GM18861 (cell line): Measurements from ENCODE around the gene C17orf100.

Experiments used
- ATAC-seq: cut with Tn5 transposase; IDR thresholded peaks from one replicate; pipeline ENCODE4 v1.9.1; 2021; ENCODE audit not compliant: unreplicated experiment

C17orf100 gene

DNA sequence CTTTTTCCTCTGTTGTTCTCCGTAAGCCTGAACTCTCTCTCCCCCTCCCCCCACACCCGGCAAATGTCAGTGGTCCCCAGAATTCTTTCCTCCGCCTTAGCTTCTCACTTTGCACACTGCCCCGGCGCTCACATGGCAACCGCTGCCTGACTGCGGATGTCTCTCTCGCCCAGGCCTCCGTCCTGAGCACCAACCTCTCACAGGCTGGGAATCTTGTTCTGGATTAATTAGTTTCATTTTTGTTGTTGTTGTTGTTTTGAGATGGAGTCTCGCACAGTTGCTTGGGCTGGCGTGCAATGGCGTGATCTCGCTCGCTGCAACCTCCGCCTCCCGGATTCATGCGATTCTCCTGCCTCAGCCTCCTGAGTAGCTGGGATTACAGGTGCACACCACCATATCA, 16.7 kb downstream of the C17orf100 start:
- no peak for ATAC-seq

DNA sequence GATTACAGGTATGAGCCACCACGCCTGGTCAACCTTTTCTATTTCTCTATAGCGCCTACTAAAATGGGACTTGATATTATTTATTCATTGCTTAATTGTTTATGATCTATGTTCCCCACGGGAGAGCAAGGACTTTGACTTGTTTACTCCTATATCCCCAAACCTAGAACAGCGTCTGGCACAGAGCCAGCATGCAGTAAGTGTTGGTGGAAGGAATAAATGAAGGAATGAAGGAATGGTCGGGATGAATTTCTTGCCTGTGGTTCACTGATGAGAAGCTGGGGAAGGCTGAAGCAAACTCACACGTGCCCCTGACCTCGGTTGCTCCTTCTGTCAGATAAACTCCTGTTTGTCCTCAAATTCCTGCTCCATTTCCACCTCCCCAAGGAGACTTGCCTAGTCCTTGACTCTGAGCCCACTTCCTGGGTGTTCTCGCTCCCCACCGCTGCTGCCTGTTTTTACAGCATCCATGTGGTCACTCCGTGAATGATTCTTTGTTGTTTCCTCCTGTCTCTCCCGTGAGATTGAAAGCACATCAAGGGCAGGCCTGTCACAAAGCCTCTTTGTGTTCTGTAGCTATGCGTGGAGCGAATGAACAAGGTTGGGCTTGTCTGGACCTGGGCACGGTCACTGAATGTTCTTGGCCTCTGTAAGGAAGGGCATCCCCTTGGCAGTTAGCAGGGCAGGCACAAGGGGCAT, 17.3 kb downstream of the C17orf100 start:
- no peak for ATAC-seq

DNA sequence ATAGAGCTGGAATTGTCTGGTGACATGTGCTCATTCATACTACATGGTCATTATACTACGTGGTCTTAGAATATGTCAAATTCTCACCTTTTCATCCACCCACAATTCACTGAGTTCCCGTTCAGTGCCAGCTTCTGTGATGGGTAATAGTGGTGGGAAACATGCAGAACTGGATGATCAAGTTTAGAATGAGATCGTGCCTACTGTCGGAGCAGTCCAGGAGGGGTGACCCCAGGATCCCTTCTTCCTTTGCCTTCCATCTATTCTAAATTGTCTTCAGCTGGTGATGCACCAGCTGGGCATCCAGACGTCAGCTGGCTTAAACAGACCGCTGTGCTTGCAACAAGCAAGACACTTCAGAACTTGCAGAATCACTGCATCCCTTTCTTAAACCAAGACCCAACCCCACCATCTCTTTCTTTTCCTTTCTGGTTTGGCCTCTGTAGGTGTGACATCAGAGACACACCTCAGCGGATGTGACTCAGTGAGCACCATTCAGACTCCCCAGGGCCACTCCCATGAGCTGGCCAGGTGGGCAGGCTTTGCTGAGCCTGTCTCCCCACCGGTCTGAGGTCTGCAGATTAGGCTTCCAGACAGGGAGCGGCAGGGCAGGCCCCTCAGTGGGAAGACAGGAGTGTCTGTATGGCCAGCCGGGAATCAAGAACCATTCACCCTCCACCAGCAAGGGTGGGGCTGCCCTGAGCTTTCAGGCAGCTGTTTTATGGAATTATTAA, 18.1 kb downstream of the C17orf100 start:
- ATAC-seq, result no peak

DNA sequence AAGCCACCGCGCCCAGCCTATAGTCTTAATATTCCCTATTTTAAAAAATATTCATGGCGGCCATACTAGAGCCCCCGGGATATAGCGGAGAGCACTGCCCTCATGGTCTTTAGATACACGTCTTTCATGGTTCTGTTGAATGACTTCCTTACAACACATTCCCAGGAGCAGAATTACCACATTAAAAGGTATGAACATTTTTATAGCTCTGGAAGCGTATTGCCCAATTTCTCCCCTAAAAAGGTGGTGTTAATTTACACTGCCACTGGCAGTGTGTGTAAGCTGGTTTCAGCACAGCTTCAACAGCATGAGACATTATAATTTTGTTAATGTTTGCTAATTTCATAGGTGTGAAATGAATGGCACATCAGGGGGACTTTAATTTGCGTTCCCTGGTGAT, 19.0 kb downstream of the C17orf100 start:
- ATAC-seq, result no peak

DNA sequence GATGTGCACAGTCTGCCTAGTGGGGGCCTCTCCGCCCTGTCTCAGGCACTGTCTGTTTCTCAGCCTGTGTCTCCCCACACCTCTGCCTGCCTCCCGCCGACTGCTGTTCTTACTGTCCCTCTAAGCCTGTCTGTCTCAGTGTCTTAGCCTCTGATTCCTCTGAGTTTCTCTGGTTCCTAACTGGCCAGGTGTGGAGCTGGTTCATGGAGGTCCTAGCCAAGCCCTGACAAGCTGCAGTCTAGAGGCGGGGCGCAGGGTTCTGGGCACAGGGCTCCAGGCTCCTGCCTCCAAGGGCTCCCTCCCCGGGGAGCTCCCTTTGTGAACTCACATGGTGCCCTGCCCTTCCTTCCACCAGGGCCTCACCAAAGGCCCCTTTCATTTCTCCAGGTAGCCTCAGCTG, 19.4 kb downstream of the C17orf100 start:
- no peak for ATAC-seq

DNA sequence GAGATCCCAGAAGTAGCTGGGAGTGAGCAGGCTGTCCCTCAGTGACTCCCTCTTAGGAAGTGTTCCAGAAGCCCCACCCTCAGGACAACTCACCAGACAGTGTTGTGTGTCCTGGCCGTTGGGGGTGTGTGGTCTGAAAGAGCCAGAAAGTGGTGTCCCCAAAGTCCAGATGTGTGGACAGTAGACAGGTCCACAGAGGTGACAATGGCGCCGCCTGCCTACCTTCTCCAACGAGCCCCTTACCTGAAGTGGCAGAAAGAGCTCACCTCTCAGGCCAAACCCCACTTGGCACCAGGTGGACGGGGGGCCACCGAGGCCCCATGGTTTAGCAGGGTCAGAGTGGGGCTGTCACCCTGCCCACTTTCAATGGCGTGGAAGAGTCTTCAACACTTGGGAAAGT, 19.9 kb downstream of the C17orf100 start:
- ATAC-seq, result no peak

DNA sequence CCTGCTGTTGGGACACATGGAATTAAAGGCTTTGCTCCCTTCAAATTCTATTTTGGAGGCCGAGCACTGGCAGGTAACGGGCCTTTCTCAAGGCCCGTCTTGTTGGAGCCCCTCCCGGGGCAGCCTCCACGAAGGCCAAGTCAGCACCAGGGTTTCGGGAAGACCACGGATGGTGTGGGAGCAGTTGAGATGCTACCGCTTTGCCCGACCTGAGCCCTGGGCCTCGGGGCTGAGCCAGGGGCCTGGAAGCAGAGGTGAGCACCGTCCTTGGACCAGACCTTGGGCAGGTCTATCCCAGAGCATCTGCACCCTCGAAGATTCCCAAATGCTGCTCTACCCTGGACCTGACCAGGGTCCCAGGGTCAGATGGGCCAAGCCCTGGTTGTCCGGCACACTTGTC, 23.0 kb downstream of the C17orf100 start:
- no peak for ATAC-seq

DNA sequence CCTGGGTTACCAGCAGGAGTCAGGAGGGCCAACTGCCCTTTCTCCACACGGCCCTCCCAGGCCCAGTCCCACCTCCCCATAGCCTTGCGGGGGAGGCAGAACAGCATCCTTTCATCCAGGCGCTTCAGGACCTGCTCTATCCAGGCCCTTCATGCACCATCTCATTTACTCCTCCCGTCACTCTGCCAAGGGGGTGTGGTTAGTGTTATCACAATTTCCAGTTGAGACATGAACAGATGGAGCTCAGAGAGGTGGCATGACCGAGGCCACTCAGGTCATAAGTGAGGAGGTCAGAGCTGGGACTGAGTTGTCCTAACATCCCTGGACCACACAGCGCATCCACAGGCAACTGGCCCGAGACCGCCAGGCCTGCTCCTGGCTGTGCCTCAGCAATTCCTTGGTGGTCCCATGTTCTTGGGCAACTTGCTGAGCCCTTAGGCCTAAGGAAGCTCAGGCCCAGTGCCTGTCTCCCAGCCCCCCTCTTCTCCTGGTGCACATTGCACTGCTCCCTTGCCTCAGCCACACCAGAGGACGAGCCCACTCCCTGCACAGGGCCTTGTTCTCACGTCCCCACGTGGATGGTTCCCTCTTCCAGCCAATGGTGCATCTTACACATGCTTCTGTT, 23.8 kb downstream of the C17orf100 start:
- no peak for ATAC-seq

DNA sequence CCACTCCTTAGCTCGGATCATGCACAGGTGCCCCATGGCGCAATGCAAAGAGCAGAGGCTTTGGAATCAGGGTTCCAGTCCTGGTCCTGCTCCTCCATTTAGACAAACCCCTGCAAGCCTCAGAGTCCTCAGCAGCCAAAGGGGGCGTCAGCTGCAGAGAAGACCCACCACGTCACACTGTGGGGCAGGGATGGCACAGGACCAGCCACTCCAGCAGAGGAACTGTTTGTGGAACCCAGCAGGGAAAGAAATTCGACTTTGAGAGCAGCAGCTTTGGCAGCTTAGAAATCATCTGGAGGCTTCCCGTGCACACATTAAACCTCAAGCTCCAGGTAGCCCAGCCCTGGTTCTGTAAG, 25.2 kb downstream of the C17orf100 start:
- ATAC-seq, result no peak

DNA sequence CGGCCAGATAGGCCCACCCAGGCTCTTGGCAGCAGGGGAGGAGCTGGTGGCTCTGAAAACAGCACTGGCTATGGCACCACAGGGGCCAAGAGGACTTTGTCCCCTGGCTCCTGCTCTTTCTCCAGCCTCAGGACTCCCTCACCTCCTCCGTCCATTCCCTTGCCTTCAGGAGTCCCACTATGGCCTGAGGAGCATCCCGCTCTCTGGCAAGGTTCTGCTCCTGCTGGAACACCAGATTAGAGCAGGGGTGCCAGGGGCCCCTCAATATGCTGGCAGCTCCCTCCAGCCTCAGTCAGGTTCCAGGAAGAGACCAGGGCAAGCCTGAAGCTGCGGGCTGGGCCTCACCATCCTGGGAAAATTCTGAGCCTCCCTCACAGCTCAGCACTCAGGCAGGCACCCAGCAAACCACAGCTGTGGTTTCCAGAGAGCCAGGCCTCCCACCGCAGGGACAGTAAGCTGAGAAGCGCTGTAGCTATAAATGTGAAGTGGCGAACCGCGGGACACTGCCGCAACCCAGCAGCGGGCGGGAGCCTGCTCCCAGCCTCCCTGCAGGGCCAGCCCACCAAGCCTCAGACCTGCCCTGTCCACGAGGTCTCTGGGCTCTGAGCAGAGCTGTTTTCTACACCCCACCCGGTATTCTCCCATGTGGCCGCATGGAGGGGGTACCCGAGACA, 25.7 kb downstream of the C17orf100 start:
- no peak for ATAC-seq

DNA sequence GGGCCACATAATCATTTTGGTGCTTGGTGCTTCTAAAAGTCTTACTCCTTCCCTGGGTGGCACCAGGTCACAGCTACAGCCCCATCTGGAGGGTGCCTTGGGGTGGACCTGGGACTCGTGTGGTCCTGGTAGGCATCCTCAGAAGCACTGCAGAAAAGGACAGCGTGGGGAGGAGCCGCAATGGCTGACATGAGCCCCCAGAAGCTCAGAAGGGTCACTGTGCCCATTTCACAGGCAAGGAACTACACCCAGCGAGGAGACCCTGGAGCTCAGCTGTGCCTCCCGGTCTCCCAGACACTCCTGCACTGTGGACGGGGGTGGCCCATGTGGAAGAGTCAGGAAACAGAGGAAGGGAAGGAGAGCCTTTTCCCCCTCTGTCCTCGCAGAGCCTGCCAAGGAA, 26.4 kb downstream of the C17orf100 start:
- ATAC-seq, result no peak

DNA sequence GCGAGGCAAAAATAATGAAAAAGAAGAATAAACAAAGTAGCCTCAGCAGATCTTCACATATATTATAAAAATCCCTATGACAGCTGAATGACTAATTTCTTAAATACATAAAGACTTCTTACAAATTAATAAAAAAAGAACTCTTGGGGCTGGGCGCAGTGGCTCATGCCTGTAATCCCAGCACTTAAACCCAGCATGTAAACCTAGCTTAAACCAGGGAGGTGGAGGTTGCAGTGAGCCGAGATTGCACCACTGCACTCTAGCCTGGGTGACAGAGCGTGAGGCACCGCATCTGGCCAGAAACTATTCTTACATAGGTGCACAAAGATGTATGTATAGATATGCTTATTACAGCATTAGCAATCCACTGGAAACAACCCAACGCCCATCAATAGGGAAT, 27.7 kb downstream of the C17orf100 start:
- ATAC-seq, result no peak

DNA sequence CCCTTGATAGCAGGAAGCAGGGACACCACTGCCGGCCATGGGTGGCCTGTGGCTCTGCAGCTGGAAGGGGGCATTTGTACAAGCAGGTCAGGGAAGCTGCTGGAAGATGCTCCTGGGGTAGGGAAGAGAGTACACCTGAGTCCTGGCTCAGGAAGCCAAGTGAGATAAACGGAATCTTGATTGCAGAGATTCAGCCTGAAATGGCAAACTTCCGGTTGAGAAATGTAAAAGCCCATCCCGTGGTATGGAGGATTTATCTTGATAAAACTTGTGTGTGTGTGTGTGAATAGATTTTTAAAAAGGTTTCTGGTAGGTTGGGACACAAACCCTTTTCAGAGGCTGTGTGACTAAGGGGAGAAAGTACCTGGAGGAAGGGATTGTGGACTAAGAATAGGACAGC, 29.6 kb downstream of the C17orf100 start:
- ATAC-seq, result no peak

DNA sequence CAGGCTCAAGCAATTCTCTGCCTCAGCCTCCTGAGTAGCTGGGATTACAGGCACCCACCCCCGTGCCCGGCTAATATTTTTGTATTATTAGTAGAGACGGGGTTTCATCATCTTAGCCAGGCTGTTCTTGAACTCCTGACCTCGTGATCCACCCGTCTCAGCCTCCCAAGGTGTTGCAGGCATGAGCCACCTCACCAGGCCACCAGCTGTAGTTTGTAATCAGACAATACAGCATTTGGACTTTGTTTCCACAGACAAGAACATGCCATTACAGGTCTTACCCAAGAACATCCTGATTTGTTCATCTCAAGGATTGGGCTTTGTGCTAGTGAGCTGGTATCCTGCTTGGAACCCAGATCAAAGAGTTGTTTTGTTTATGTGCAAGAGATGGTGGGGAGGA, 30.1 kb downstream of the C17orf100 start:
- ATAC-seq, result no peak

DNA sequence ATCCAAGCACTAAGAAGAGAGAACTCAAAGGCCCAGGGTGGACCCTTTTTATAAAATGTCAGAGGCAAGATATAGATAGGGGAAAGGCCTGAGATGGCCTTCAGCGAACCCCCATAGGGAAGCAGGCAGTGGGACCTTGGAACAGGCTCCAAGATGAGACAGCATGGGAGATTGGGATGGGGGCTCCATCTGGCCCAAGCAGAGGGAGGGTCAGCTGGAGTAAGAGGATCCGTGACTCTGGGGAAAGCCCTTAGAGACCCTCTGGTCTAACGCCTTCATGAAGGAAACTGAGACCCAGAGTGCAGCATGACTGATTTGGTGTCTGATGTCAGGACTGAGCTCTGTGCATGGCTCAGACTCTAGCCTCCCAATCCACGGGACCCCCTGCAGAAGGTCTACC, 30.8 kb downstream of the C17orf100 start:
- ATAC-seq, result no peak

DNA sequence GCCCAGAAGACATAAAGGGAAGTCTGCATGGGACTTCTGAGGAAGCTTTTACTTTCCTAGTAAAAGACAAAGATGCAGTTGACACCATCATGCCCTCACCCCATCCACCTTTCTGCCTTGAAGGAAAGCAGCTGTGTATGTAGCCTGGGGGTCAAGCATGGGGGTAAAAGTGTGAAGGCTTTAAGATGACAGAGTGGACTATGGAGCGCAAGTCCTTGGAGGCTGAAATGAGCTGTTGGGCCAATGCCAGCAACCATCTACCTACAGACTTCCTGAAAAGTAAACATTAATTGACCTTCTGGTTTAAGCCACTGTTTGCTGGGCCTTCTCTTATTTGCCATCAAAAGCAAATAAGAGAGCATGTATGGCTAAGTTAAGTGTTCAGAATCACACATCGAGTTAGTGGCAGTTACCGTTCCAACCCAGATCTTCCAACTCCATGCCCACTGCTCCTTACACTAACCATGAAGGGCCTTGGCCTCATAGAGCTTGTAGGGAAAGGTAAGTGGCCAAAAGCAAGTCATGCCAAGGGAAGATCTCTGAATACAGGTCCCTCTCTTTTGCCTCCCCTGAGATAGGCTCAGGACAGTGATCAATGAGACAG, 31.6 kb downstream of the C17orf100 start:
- no peak for ATAC-seq

DNA sequence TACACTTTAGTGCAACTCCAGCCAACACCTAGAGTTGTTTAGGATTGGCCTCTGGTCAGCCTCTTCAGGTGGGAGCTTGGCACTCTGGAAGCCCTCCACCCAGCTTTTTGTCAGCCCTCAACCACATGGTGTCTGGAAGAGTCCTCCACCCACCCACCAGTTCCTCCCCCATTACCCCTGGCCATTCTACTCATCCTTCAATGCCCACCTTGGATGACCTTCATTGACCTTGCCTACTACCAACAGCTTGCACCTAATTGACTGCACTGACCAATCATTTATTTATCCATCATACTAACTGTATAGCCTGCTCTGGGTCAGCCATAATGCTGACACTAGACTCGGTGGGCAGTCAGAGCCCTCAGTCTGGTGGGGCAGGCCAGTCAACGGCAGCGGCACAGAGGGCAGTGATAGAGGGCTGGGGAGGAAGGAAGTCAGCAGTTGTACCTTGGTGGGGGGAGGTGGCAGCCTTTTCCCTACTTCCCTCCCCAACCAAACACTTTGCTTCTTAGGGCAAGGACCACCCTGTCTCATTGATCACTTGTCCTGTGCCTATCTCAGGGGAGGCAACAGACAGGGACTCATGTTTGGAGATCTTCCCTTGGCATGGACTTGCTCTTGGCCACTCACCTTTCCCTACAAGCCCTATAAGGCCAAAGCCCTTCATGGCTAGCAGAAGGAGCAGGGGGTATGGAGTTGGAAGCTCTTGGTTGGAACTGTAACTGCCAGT, 32.3 kb downstream of the C17orf100 start:
- ATAC-seq, result no peak

DNA sequence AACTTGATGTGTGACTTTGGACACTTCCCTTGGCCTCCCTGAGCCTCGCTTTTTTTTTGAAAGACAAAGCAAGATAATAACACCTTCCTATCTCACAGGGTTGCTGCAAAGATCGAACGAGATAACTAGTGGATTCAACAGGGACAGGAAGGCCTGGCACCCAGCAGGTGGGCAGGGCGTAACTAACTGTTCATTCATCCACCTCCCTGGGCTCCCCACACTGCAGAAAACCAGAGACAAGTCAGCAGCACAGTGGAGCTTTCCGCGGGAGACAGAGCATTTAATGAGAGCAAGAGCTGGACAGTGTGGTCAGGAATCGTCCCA, 32.9 kb downstream of the C17orf100 start:
- no peak for ATAC-seq

DNA sequence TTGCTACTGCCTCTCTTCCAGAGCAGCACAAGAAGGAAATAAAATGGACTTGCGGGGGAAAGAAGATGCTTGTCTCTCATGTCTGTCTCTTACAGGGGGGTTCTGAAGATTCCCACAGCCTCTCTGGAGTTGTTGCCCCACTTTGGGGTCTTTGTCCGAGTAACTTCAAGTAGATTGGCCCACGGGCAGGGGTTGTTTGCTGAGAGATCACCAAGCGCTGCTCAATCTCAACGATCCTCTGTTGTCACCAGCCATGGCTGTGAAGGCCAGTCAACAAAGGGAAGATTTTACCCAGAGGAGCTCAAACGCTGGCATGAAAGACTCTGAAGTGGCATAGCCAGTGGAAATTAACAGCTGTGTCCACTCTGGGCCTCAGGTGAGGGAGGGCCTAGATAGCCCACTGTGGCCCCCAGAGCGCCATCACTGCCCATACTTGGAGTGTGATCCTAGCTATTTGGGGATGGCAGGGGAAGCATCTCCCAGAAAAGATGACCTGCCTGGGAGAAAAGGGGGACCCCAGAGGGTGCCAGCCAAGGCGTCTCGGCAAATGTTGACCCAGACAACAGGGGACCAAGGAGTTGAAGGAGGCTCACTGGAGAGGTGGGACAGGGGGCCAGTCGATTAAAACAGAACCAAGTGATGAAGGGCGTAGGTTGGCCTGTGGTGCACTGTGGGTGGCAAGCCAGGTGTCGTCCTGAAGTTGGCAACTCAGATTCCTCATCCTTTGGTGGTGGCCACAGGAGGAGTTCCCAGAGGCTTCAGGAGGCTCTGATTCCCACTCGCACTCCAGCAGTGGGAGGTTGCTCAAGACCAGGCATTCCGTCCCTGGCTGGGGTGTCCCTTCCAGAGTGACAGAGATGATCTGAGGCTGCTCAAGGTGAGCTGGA, 33.6 kb downstream of the C17orf100 start:
- ATAC-seq, result no peak

DNA sequence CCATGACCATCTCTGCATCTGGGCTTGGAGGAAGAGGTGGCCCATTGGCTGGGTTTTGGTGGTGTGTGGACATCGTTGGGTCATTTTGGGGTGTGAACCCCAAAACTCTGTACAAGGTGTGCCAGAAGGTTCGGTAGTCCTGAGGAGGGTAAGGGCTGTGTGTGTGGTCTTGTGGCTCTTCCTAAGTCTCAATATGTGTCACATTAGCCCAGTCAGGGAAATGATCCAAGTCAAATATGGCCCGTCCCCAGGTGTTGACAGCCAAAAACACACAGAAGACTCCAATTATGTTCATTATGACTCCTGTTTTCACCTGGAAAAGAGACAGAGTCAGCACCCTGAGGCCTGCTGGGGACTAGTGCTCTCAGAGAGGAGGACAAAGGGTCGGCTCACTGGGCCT, 34.5 kb downstream of the C17orf100 start:
- ATAC-seq, result no peak
